ENCODE data around the gene EARS2.

- TF ChIP-seq POLR2A (IDR thresholded peaks at IDR 0.05; ENCODE audit: low read depth, low read length) (no peak), POLR2AphosphoS5 (IDR thresholded peaks at IDR 0.05; ENCODE audit: low read depth, low read length) (no peak), TAF1 (IDR thresholded peaks at IDR 0.05; ENCODE audit: low read depth, low read length) (no peak), SPI1 (IDR thresholded peaks at IDR 0.05; ENCODE audit: low read depth, low read length) (peak; percentile 87), POU2F2 (IDR thresholded peaks at IDR 0.05; ENCODE audit: low read depth, low read length) (no peak)
These were observed 40.6 kb downstream of the EARS2 start for GRCh38 chr16:23516366-23517137.
